AG10803 (cell line): ENCODE results near the gene TRAF3.

Source experiments
- DNase-seq: peaks from one replicate; pipeline ENCODE4 v3.0.0; 2010; ENCODE audit warnings: low read depth
- H3K4me3 ChIP-seq: 2 replicates; pipeline ENCODE4 v1.5.1; 2011; ENCODE audit warnings: mild to moderate bottlenecking, low read length, control low read depth
- CTCF ChIP-seq: conservative IDR thresholded peaks from 2 replicates; pipeline ENCODE4 v1.5.1; 2011; ENCODE audit warnings: mild to moderate bottlenecking, low read length, control low read depth, inconsistent platforms

Gene TRAF3

GRCh38 chr14:102907303-102907844, 130.1 kb downstream of the TRAF3 start:
- DNase-seq: no peak
- no peak overlapping the region for H3K4me3 ChIP-seq
- no peak for TF ChIP-seq CTCF

GRCh38 chr14:102907980-102908730, 130.9 kb downstream of the TRAF3 start:
- DNase-seq: no peak
- TF ChIP-seq CTCF: no peak
- H3K4me3 ChIP-seq: no peak overlapping the region

- TF ChIP-seq CTCF: no peak
- no peak overlapping the region for H3K4me3 ChIP-seq
- DNase-seq: no peak
Measured at GRCh38 chr14:102908766-102909455, 131.7 kb downstream of the TRAF3 start.

GRCh38 chr14:102909462-102909861, 132.2 kb downstream of the TRAF3 start:
- no peak for DNase-seq
- TF ChIP-seq CTCF: no peak
- H3K4me3 ChIP-seq: no peak overlapping the region

- H3K4me3 ChIP-seq: no peak overlapping the region
- no peak for TF ChIP-seq CTCF
Measured at GRCh38 chr14:102909911-102910310, 132.7 kb downstream of the TRAF3 start.

GRCh38 chr14:102910442-102910841, 133.2 kb downstream of the TRAF3 start:
- DNase-seq: no peak
- no peak for TF ChIP-seq CTCF
- no peak overlapping the region for H3K4me3 ChIP-seq

More at GRCh38 chr14:102909911-102910310, 132.7 kb downstream of the TRAF3 start:
- no peak for DNase-seq

- TF ChIP-seq CTCF: no peak
- DNase-seq: no peak
- H3K4me3 ChIP-seq: no peak overlapping the region
Measured at GRCh38 chr14:102911541-102911951, 134.3 kb downstream of the TRAF3 start.
